ENCODE measurements around the gene PTGER4. TPM values are rescaled to one million over a fixed set of nuclear protein-coding genes. Genes with fewer than 3 reads are reported as not detected.

PTGER4 gene
- total RNA-seq, 4 donors from 2014 or later = 10.1 to 30.1 (median 27.0) TPM

DNA sequence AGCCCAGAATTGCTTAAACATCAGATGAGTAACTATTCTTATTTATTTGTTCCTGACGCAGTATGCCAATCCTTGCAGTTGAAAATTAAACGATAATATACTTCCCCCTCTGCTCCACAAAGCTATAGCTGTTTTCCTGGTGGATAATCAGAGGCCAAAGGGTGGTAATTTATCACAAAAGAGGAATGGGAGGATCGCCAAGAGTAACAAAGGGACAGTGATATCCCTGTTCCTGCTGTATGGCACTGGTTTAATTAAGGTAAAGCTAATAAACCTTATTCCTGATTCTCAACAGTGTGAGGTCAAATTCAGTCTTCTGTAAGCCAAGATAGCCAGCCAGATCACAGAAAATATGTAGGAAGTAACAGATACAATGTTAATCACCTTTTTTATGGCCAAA is 33.4 kb upstream of the PTGER4 start:
- no peak for ATAC-seq
- Histone ChIP-seq H3K27ac (no peak overlapping the region), H3K4me3 (no peak overlapping the region), H3K4me1 (no peaks in the 10 kb centered on the region), H3K27me3 (no peaks in the 10 kb centered on the region), H3K36me3 (no peaks in the 10 kb centered on the region), H3K9me3 (peaks cover 0 to 5% (median 0%) of the 10 kb centered on the region in 3 donors)
- WGBS, 2 donors (ENCODE audit: low coverage in 1 of 2) = 34 to 40% methylated on average over 3 of the region's 3 CpGs
- TF ChIP-seq EP300 (IDR thresholded peaks at IDR 0.05) (no peak), POLR2AphosphoS5 (IDR thresholded peaks at IDR 0.05) (no peak)

- WGBS, 2 donors (ENCODE audit: low coverage in 1 of 2) = 71 to 78% methylated on average over 1 of the region's 1 CpG
- no peaks in the 10 kb centered on the region for H3K27me3 ChIP-seq
- no peak overlapping the region for H3K4me3 ChIP-seq
- no peaks in the 10 kb centered on the region for H3K4me1 ChIP-seq
- TF ChIP-seq, protein P1, sequence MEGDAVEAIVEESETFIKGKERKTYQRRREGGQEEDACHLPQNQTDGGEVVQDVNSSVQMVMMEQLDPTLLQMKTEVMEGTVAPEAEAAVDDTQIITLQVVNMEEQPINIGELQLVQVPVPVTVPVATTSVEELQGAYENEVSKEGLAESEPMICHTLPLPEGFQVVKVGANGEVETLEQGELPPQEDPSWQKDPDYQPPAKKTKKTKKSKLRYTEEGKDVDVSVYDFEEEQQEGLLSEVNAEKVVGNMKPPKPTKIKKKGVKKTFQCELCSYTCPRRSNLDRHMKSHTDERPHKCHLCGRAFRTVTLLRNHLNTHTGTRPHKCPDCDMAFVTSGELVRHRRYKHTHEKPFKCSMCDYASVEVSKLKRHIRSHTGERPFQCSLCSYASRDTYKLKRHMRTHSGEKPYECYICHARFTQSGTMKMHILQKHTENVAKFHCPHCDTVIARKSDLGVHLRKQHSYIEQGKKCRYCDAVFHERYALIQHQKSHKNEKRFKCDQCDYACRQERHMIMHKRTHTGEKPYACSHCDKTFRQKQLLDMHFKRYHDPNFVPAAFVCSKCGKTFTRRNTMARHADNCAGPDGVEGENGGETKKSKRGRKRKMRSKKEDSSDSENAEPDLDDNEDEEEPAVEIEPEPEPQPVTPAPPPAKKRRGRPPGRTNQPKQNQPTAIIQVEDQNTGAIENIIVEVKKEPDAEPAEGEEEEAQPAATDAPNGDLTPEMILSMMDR (IDR thresholded peaks at IDR 0.05) = no peak
- TF ChIP-seq POLR2AphosphoS5 (IDR thresholded peaks at IDR 0.05) = no peak
- TF ChIP-seq POLR2A (IDR thresholded peaks at IDR 0.05) = no peak
- no peak for TF ChIP-seq EP300 (IDR thresholded peaks at IDR 0.05)
- no peak for ATAC-seq
- H3K36me3 ChIP-seq = no peaks in the 10 kb centered on the region
- H3K9me3 ChIP-seq = peaks cover 0 to 4% (median 0%) of the 10 kb centered on the region in 3 donors
- H3K27ac ChIP-seq = no peak overlapping the region
Observed at GRCh38 chr5:40648150-40648549, 31.6 kb upstream of the PTGER4 start.

DNA sequence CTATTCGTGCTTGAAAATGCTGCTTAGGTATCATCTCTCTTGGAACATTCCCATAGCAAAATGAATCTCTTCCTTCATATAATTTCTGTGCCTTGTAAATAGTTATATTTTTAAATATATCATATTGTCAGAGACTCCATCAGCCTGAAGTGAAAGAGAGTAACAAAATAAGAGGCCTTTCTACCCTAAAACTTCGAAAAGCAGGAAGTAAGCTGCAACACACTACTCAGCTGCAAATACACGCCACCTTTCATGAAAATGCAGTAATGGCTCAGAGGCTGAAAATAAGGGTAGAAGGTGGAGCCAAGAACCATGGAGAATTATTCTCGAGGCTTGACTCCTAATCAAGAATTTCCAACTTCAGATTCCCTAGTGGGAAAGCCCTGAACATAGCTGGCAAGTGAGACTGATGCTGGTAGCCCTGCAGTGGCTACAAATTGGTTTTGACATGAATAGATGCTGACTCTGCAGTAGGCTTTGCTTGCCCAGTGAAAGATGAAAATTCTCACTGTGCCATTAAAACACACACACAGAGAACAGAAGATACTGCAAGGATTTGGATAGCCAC is 30.2 kb upstream of the PTGER4 start:
- H3K36me3 ChIP-seq = no peaks in the 10 kb centered on the region
- no peaks in the 10 kb centered on the region for H3K9me3 ChIP-seq
- 65 to 100% methylated on average over 1 to 4 of the region's 4 CpGs for WGBS, 2 donors (ENCODE audit: low coverage in 1 of 2)
- H3K4me1 ChIP-seq = no peaks in the 10 kb centered on the region
- ATAC-seq = no peak
- no peaks in the 10 kb centered on the region for H3K27me3 ChIP-seq
- H3K27ac ChIP-seq = no peak overlapping the region
- no peak overlapping the region for H3K4me3 ChIP-seq
- TF ChIP-seq POLR2A (IDR thresholded peaks at IDR 0.05) = no peak
- TF ChIP-seq, protein P1 (IDR thresholded peaks at IDR 0.05) = no peak
- TF ChIP-seq POLR2AphosphoS5 (IDR thresholded peaks at IDR 0.05) = no peak
- no peak for TF ChIP-seq EP300 (IDR thresholded peaks at IDR 0.05)

GRCh38 chr5:40651201-40651600 is 28.5 kb upstream of the PTGER4 start:
- WGBS, 2 donors (ENCODE audit: low coverage in 1 of 2) = 89 to 93% methylated on average over 3 of the region's 3 CpGs
- TF ChIP-seq, protein P1 (IDR thresholded peaks at IDR 0.05) = no peak
- no peak for TF ChIP-seq POLR2AphosphoS5 (IDR thresholded peaks at IDR 0.05)
- no peak for TF ChIP-seq EP300 (IDR thresholded peaks at IDR 0.05)
- TF ChIP-seq POLR2A (IDR thresholded peaks at IDR 0.05) = no peak
- Histone ChIP-seq H3K4me3 (no peak overlapping the region), H3K27me3 (no peaks in the 10 kb centered on the region), H3K4me1 (no peaks in the 10 kb centered on the region), H3K9me3 (no peaks in the 10 kb centered on the region), H3K27ac (no peak overlapping the region), H3K36me3 (no peaks in the 10 kb centered on the region)
- no peak for ATAC-seq

DNA sequence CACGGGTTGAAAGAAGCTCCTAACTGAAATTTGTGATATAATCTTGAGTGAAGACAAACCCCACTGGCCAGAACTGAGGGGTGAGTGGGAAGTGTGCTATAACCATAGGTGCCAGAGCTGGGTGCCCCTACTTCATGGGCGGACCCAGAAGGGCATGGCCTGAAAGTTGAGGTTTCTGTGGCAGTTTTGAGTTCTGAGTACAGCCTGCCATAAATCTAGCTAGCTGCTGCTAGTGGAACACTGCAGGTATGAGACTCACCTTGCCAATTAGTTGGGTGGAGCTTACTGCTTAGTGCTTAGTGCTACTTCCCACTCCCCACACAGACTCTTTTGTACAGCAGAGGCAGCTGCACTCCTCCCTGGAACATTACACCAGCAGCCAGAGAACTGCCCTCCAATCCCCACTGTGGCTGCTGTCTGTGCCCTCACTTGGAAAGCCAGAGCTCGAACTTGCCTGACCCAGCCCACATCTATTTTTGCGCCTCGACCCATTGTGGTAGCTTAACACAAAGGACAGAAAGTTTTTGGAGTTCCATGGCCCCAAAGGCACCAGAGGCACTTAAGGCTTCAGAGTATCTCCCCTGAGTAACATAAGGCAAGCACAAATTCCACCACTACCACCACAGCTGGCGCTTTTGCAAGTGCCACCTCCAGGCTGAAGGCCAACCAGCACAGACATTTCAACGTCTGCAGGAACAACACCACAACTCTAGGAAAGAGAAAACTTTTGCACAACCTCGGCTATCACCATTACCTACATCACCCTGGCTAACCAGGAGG is 27.1 kb upstream of the PTGER4 start:
- Histone ChIP-seq H3K4me3 (no peak overlapping the region), H3K9me3 (no peaks in the 10 kb centered on the region), H3K27me3 (no peaks in the 10 kb centered on the region), H3K27ac (no peak overlapping the region), H3K4me1 (no peaks in the 10 kb centered on the region), H3K36me3 (no peaks in the 10 kb centered on the region)
- ATAC-seq = no peak
- TF ChIP-seq EP300 (IDR thresholded peaks at IDR 0.05) = no peak
- no peak for TF ChIP-seq POLR2A (IDR thresholded peaks at IDR 0.05)
- TF ChIP-seq, protein P1 (IDR thresholded peaks at IDR 0.05) = no peak
- TF ChIP-seq POLR2AphosphoS5 (IDR thresholded peaks at IDR 0.05) = no peak
- 67 to 83% methylated on average over 3 to 4 of the region's 8 CpGs for WGBS, 2 donors (ENCODE audit: low coverage in 1 of 2)

Measured in gastroesophageal sphincter (tissue), 4 donors.